Fibroblast of villous mesenchyme (primary cell): ENCODE data around the gene LSM11. TPM values are rescaled to one million over a fixed set of nuclear protein-coding genes. Genes with fewer than 3 reads are reported as not detected.

ENCODE experiments used
- DNase-seq: peaks from one replicate; pipeline ENCODE4 v3.0.0-alpha.2; 2010; ENCODE audit warnings: low read depth
- H3K4me3 ChIP-seq: 2 replicates; pipeline ENCODE4 v1.5.1; 2011; ENCODE audit warnings: low read depth, mild to moderate bottlenecking, low read length
- CTCF ChIP-seq: IDR thresholded peaks from 2 replicates; pipeline ENCODE4 v1.5.1; 2012; ENCODE audit warnings: low read depth, mild to moderate bottlenecking, low read length; ENCODE audit not compliant: insufficient read depth
- total RNA-seq: library from RNA; depleted of rRNA; stranded (reverse); fragments of >200 nt; gene quantifications from 2 replicates; pipeline ENCODE4 v1.2.3, GENCODE V29; 2012

LSM11 gene
- total RNA-seq, 1 donor = 5.6 TPM

- no peak for DNase-seq
- no peak for TF ChIP-seq CTCF
- H3K4me3 ChIP-seq = no peak overlapping the region
Measured at GRCh38 chr5:157770665-157771064, 27.2 kb downstream of the LSM11 start.

- DNase-seq = no peak
- no peak for TF ChIP-seq CTCF
- no peak overlapping the region for H3K4me3 ChIP-seq
Measured at GRCh38 chr5:157772127-157772526, 28.6 kb downstream of the LSM11 start.

- TF ChIP-seq CTCF = no peak
- DNase-seq = peak; percentile 85
- H3K4me3 ChIP-seq = no peak overlapping the region
Measured at GRCh38 chr5:157778121-157778805, 34.8 kb downstream of the LSM11 start.

DNA sequence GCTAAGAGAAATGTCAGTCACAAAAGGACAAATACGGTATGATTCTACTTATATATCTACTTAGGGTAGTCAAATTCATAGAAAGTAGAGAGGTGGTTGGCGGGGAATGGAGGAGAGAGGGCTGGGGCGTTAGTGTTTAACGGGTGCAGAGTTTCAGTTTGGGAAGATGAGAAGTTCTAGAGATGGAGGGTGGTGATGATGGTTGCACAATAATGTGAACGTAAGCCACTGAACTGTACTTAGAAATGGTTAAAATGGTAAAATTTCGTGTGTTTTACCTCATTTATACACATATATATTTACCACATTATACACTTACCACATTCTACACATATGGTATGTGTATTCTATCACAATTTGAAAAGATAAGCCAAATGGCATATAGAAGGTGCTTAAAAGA lies 35.7 kb downstream of the LSM11 start:
- H3K4me3 ChIP-seq = no peak overlapping the region
- no peak for TF ChIP-seq CTCF
- DNase-seq = no peak

- no peak overlapping the region for H3K4me3 ChIP-seq
- no peak for DNase-seq
- no peak for TF ChIP-seq CTCF
Measured at GRCh38 chr5:157785801-157786200, 42.3 kb downstream of the LSM11 start.

- H3K4me3 ChIP-seq = no peak overlapping the region
- DNase-seq = no peak
- TF ChIP-seq CTCF = no peak
Measured at GRCh38 chr5:157793301-157793700, 49.8 kb downstream of the LSM11 start.

DNA sequence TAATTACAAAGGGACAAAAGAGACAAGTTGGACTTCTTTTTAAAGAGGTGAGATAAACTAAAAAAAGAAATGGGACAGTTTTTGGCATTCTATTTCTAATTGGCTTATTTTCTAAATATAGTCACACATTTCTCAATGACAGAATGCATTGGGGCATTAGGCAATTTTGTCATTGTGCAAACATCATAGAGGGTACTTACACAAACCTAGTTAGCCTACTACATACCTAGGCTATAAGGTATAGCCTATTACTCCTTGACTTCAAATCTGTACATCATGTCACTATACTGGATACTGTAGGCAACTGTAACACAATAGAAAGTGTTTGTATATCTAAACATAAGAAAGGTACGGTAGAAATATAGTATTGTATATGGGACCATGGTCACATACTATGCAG lies 56.1 kb downstream of the LSM11 start:
- no peak for DNase-seq
- no peak for TF ChIP-seq CTCF
- no peak overlapping the region for H3K4me3 ChIP-seq
